GM12878 (cell line): ENCODE data around the gene PLAC9. TPM values are rescaled to one million over a fixed set of nuclear protein-coding genes. Genes with fewer than 3 reads are reported as not detected.

Experiments used
- ATAC-seq: fragments of 200-7000 bp; cut with Tn5 transposase; 3 replicates; pipeline ENCODE4 v1.9.1; 2020; ENCODE audit warnings: mild to moderate bottlenecking, moderate library complexity
- BruUV-seq: library from RNA; stranded (reverse); fragments of 400-500 nt; replicated peaks from 2 replicates; lab custom pipeline; 2021; lab: Mats Ljungman, UMichigan
- CTCF ChIA-PET: fragments of 300-600 bp; sonication (Branson Sonifier 250); formaldehyde crosslinking; extraction: SDS; loops from one replicate; lab custom pipeline; 2021; ENCODE audit warnings: inconsistent platforms; lab: Yijun Ruan, JAX
- POLR2A ChIA-PET: fragments of 350-600 bp; formaldehyde crosslinking; extraction: SDS; loops from one replicate; lab custom pipeline; 2021; ENCODE audit warnings: inconsistent platforms; lab: Charles Lee
- RAD21 ChIA-PET: fragments of 300-600 bp; sonication (Branson Sonifier 250); formaldehyde crosslinking; loops from one replicate; lab custom pipeline; 2023; ENCODE audit warnings: antibody characterized with exemption; ENCODE audit not compliant: unreplicated experiment; lab: Charles Lee
- SMC1A ChIA-PET: fragments of 300-600 bp; sonication (Branson Sonifier 250); formaldehyde crosslinking; loops from one replicate; lab custom pipeline; 2023; ENCODE audit not compliant: unreplicated experiment, uncharacterized antibody; lab: Charles Lee
- DNase-seq: peaks from one replicate; pipeline ENCODE4 v3.0.0-alpha.2; 2011; ENCODE audit warnings: low read depth, low spot score
- FAIRE-seq: peaks from 3 replicates; lab custom pipeline; 2011; peaks lifted over from hg19 to GRCh38; lab: Jason Lieb, UNC
- H2AFZ ChIP-seq: 2 replicates; pipeline ENCODE4 v1.6.0; 2011; ENCODE audit warnings: low read depth, low read length, control low read depth; ENCODE audit not compliant: control insufficient read depth
- H3K27ac ChIP-seq: 2 replicates; pipeline ENCODE4 v1.5.1; 2011; ENCODE audit warnings: control low read depth; ENCODE audit not compliant: control insufficient read depth, insufficient read depth
- H3K27me3 ChIP-seq, 2 experiments: replicated peaks in 1 of 2; 2 replicates each; pipeline versions ENCODE4 v1.6.0 to v1.6.1; 2011; ENCODE audit warnings: low read length in 1 of 2; ENCODE audit not compliant: control insufficient read depth in 2 of 2, insufficient read depth in 2 of 2
- H3K36me3 ChIP-seq, 2 experiments: 2 replicates each; pipeline ENCODE4 v1.5.1; 2011; ENCODE audit warnings: low read length in 1 of 2; ENCODE audit not compliant: control insufficient read depth in 2 of 2, insufficient read depth in 2 of 2
- H3K4me1 ChIP-seq: 2 replicates; pipeline ENCODE4 v1.6.1; 2011; ENCODE audit warnings: mild to moderate bottlenecking, low read length, moderate library complexity, mixed read lengths; ENCODE audit not compliant: control insufficient read depth, insufficient read depth
- H3K4me2 ChIP-seq: 2 replicates; pipeline ENCODE4 v1.6.0; 2011; ENCODE audit warnings: control low read depth; ENCODE audit not compliant: control insufficient read depth, insufficient read depth
- H3K4me3 ChIP-seq: fragments of 200-600 bp; sonication (generic); 2 replicates; pipeline ENCODE4 v1.5.1; 2016
- H3K79me2 ChIP-seq: 2 replicates; pipeline ENCODE4 v1.6.0; 2011; ENCODE audit warnings: low read length; ENCODE audit not compliant: control insufficient read depth, insufficient read depth
- H3K9ac ChIP-seq: 2 replicates; pipeline ENCODE4 v1.8.0; 2011; ENCODE audit warnings: low read length, control low read depth, mixed read lengths; ENCODE audit not compliant: control insufficient read depth, insufficient read depth
- H3K9me3 ChIP-seq: replicated peaks from 3 replicates; pipeline ENCODE4 v1.5.1; 2011; ENCODE audit warnings: mild to moderate bottlenecking, low read length; ENCODE audit not compliant: control insufficient read depth, insufficient read depth
- H4K20me1 ChIP-seq: 2 replicates; pipeline ENCODE4 v1.6.0; 2011; ENCODE audit not compliant: control insufficient read depth, insufficient read depth
- CUX1 ChIP-seq: IDR thresholded peaks from 2 replicates; pipeline ENCODE4 v1.6.1; 2012; ENCODE audit warnings: improper control_type of control experiment, low read depth, low read length; ENCODE audit not compliant: insufficient replicate concordance
- DPF2 ChIP-seq: fragments of 450-650 bp; IDR thresholded peaks from 2 replicates; pipeline ENCODE4 v1.6.1; 2017; ENCODE audit warnings: mild to moderate bottlenecking
- FOXM1 ChIP-seq: IDR thresholded peaks from 2 replicates; pipeline ENCODE4 v1.6.1; 2012; ENCODE audit warnings: low read depth, mild to moderate bottlenecking, inconsistent platforms, low read length, moderate library complexity
- MAX ChIP-seq: IDR thresholded peaks from 2 replicates; pipeline ENCODE4 v1.6.1; 2012; ENCODE audit warnings: low read depth, low read length, improper control_type of control experiment
- NRF1 ChIP-seq: conservative IDR thresholded peaks from 2 replicates; pipeline ENCODE4 v1.6.1; 2011; ENCODE audit warnings: mild to moderate bottlenecking, low read depth, low read length, improper control_type of control experiment
- POLR2AphosphoS2 ChIP-seq: IDR thresholded peaks from 2 replicates; pipeline ENCODE4 v1.6.1; 2011; ENCODE audit warnings: low read depth, mild to moderate bottlenecking, low read length, improper control_type of control experiment, moderate library complexity
- SMAD1 ChIP-seq: fragments of 450-650 bp; IDR thresholded peaks from 2 replicates; pipeline ENCODE4 v1.6.1; 2018; ENCODE audit warnings: mild to moderate bottlenecking, low read depth; ENCODE audit not compliant: partially characterized antibody
- SRF ChIP-seq, 2 experiments: IDR thresholded peaks; 2 replicates each; pipeline ENCODE4 v1.6.1; 2011; ENCODE audit warnings: low read depth in 2 of 2, low read length in 2 of 2, mild to moderate bottlenecking in 1 of 2, moderate library complexity in 1 of 2
- ZNF622 ChIP-seq: fragments of 450-650 bp; IDR thresholded peaks from 2 replicates; pipeline ENCODE4 v1.6.1; 2017; ENCODE audit warnings: mild to moderate bottlenecking, inconsistent platforms
- ZSCAN29 ChIP-seq: fragments of 450-650 bp; IDR thresholded peaks from 2 replicates; pipeline ENCODE4 v1.6.1; 2017; ENCODE audit warnings: mild to moderate bottlenecking, moderate library complexity
- WGBS: methylation state at CpG from one replicate; pipeline ENCODE4 v1.1.6; 2016; ENCODE audit warnings: low lambda C conversion rate; ENCODE audit not compliant: insufficient replicate concordance, insufficient coverage; ENCODE audit errors: missing lambda C conversion rate; 5-methylcytosine and 5-hydroxymethylcytosine counted together
- in situ Hi-C: fragments of 300-500 bp; cut with MboI; formaldehyde crosslinking; loops from 9 replicates; pipeline ENCODE4 v1.14.3; 2018; ENCODE audit warnings: mixed read lengths
- intact Hi-C: fragments of 100-400 bp; cut with micrococcal nuclease; formaldehyde crosslinking; loops from one replicate; pipeline ENCODE4 v1.14.2; 2022; ENCODE audit not compliant: unreplicated experiment
- polyA plus RNA-seq, 11 experiments: library from polyadenylated mRNA; depleted of rRNA in 4 of 11; unstranded in 6 of 11; stranded (reverse) in 5 of 11; fragments of >200 nt; fragmentation: Nextera tagmentation in 4 of 11; fragmentation: Illumina TruSeq in 1 of 11; extraction: Ambion mirVana in 4 of 11; extraction: Trizol in 1 of 11; gene quantifications; 1 replicate in 1 of 11; 2 replicates in 10 of 11; pipeline versions ENCODE4 v1.2.1 to v1.2.3, GENCODE V29; 2011 to 2016; ENCODE audit warnings: inconsistent platforms in 2 of 11, missing spikeins in 2 of 11, low read depth in 1 of 11
- total RNA-seq, 4 experiments: library from RNA; depleted of rRNA in 3 of 4; stranded (reverse); fragments of >200 nt in 3 of 4; fragmentation: Illumina TruSeq in 1 of 4; extraction: Trizol in 1 of 4; gene quantifications; 2 replicates each; pipeline versions ENCODE4 v1.2.1 to v1.2.3, GENCODE V29; 2013 to 2021

Gene PLAC9
- total and polyA plus RNA-seq, 10 of the 15 experiments (the other 5 are each of a cell fraction or from before 2014, with no cell fraction given) = not detected

- ChIA-PET CTCF (no interaction called here), RAD21 (interaction anchor here (1.6 kb wide), 1 partner anchor 12 kb away, joined by 3 read pairs; no protein-coding TSS in a partner anchor), POLR2A (no interaction called here), SMC1A (no interaction called here)
- BruUV-seq = no TSS peak
- TF ChIP-seq POLR2AphosphoS2 (peak; percentile 55; the same call in 1 of the 2 replicates), SMAD1 (no peak), SRF (IDR thresholded peaks at IDR 0.05; ENCODE audit: low read depth in 2 of 2, low read length in 2 of 2) (no peak)
- Histone ChIP-seq H3K27me3 (no peaks in the 10 kb centered on the region), H3K4me1 (peaks cover 5% of the 10 kb centered on the region), H3K4me3 (no peak overlapping the region), H3K27ac (no peak overlapping the region), H4K20me1 (no peaks in the 10 kb centered on the region), H3K9me3 (no peaks in the 10 kb centered on the region), H3K79me2 (no peaks in the 10 kb centered on the region), H3K36me3 (peaks cover 15 to 19% of the 10 kb centered on the region in 2 experiments), H2AFZ (no peak overlapping the region), H3K4me2 (no peak overlapping the region), H3K9ac (no peak overlapping the region)
- DNase-seq (no peak), FAIRE-seq (no peak), ATAC-seq (no peak)
- in situ Hi-C loops = no loop called here
- intact Hi-C loops = no loop called here
- WGBS = 75% methylated on average over 8 of the region's 8 CpGs
Measured at GRCh38 chr10:80155696-80156215, 23.2 kb downstream of the PLAC9 start.

- DNase-seq (no peak), ATAC-seq (no peak), FAIRE-seq (no peak)
- Histone ChIP-seq H3K4me3 (no peak overlapping the region), H3K4me2 (no peak overlapping the region), H3K79me2 (no peaks in the 10 kb centered on the region), H3K27me3 (no peaks in the 10 kb centered on the region), H3K36me3 (peaks cover 15 to 19% of the 10 kb centered on the region in 2 experiments), H2AFZ (no peak overlapping the region), H3K27ac (no peak overlapping the region), H3K9me3 (no peaks in the 10 kb centered on the region), H3K4me1 (peaks cover 5% of the 10 kb centered on the region), H4K20me1 (no peaks in the 10 kb centered on the region), H3K9ac (no peak overlapping the region)
- intact Hi-C loops (no loop called here), in situ Hi-C loops (no loop called here)
- WGBS = 86% methylated on average over 5 of the region's 5 CpGs
- no TSS peak for BruUV-seq
- POLR2A ChIA-PET = no interaction called here
- RAD21 ChIA-PET = interaction anchor here (1.6 kb wide), 1 partner anchor 12 kb away, joined by 3 read pairs; no protein-coding TSS in a partner anchor
- SMC1A ChIA-PET = no interaction called here
- CTCF ChIA-PET = interaction anchor here (0.8 to 2.0 kb wide), 2 partner anchors 12 to 65 kb away, joined by 3 to 8 read pairs; no protein-coding TSS in a partner anchor
- TF ChIP-seq FOXM1 (no peak), NRF1 (no peak), CUX1 (no peak), DPF2 (no peak), ZSCAN29 (no peak), MAX (no peak), ZNF622 (no peak)
Measured at GRCh38 chr10:80156216-80156615, 23.7 kb downstream of the PLAC9 start.
